ENCODE results near the gene DLEC1. TPM values are rescaled to one million over a fixed set of nuclear protein-coding genes. Genes with fewer than 3 reads are reported as not detected.
"Not testable (repeated sequence)": the region's sequence is repeated elsewhere in the genome, so short reads cannot be mapped to it uniquely, and the experiment has no call there.

The DLEC1 gene
- total RNA-seq, 4 donors from 2014 or later = 0.07 to 0.78 (median 0.16) TPM

DNA sequence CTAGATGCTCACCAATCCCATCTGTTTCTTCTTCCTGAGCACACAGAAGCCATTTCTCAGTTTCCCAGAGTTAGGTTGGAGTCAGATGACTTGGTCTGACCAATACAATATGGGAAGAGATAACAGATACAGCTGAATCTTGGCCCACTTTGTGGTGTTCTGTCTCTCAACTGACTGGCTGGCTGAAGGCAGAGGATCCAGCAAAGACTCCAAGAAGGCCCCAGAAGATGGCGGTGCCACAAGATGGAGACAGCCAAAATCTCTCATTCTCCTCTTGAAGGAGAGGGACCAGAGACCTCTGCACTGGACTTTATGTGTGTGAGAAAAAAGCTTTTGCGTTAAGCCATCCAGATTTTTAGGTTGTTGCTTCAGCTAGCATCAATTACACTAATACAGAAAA lies 118.1 kb downstream of the DLEC1 start:
- Histone ChIP-seq H3K27me3 (no peaks in the 10 kb centered on the region), H3K4me3 (no peak overlapping the region), H3K4me1 (no peaks in the 10 kb centered on the region), H3K36me3 (no peaks in the 10 kb centered on the region), H3K9me3 (no peaks in the 10 kb centered on the region), H3K27ac (no peak overlapping the region)
- no peak for ATAC-seq
- WGBS, 2 donors (ENCODE audit: low coverage in 1 of 2) = 80 to 90% methylated on average over 1 to 2 of the region's 2 CpGs
- TF ChIP-seq POLR2A (IDR thresholded peaks at IDR 0.05) (no peak), EP300 (IDR thresholded peaks at IDR 0.05) (no peak), POLR2AphosphoS5 (IDR thresholded peaks at IDR 0.05) (no peak), CTCF (IDR thresholded peaks at IDR 0.05) (no peak)

DNA sequence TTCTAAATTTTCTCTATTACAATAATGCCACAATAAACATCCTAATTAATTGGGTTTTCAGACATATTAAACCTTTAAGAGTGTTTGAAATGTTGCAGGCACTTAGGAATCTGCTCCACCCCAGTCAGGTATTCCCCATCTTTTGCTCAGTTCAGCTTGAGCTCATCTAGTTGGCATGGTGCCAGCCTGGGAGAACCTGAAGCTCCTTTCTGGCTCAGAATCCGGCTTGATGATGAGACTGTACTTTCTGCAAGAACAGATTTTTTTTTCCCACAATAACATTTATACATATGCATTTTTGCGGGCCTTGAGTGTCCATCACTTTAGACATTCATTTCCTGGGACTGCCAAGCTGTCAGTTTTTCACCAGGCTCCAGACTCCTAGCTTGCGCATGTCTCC lies 118.6 kb downstream of the DLEC1 start:
- H3K4me1 ChIP-seq = no peaks in the 10 kb centered on the region
- TF ChIP-seq POLR2A (IDR thresholded peaks at IDR 0.05) (no peak), POLR2AphosphoS5 (IDR thresholded peaks at IDR 0.05) (no peak), EP300 (IDR thresholded peaks at IDR 0.05) (no peak), CTCF (IDR thresholded peaks at IDR 0.05) (no peak)
- no peaks in the 10 kb centered on the region for H3K36me3 ChIP-seq
- no peaks in the 10 kb centered on the region for H3K9me3 ChIP-seq
- no peak overlapping the region for H3K27ac ChIP-seq
- H3K27me3 ChIP-seq = no peaks in the 10 kb centered on the region
- WGBS, 2 donors (ENCODE audit: low coverage in 1 of 2) = 63 to 78% methylated on average over 3 of the region's 3 CpGs
- ATAC-seq = no peak
- no peak overlapping the region for H3K4me3 ChIP-seq

DNA sequence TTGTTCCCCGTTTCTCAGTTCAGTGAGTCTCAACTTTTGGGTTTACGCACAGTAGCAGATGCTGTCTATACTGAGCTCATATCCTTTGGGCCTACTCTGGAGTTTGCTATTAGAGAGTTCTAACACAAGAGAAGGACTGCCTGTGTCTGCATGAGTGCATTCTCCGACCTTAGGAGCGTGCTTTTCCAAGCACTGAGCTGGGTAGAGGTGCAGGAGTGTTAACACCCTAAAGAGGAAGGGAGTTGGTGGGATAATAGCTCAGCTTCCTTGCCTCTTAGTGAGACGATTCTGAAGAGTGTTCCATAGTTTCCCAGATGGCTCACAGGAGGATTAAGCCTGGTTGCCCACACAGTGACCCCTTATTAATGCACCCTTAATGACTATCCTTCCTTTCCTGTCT lies 119.5 kb downstream of the DLEC1 start:
- no peaks in the 10 kb centered on the region for H3K36me3 ChIP-seq
- no peaks in the 10 kb centered on the region for H3K9me3 ChIP-seq
- WGBS, 2 donors (ENCODE audit: low coverage in 1 of 2) = 74 to 90% methylated on average over 2 to 3 of the region's 5 CpGs
- H3K27me3 ChIP-seq = no peaks in the 10 kb centered on the region
- no peak for ATAC-seq
- no peak overlapping the region for H3K27ac ChIP-seq
- H3K4me3 ChIP-seq = no peak overlapping the region
- no peak for TF ChIP-seq POLR2A (IDR thresholded peaks at IDR 0.05)
- TF ChIP-seq POLR2AphosphoS5 (IDR thresholded peaks at IDR 0.05) = no peak
- TF ChIP-seq EP300 (IDR thresholded peaks at IDR 0.05) = no peak
- TF ChIP-seq CTCF (IDR thresholded peaks at IDR 0.05) = no peak
- H3K4me1 ChIP-seq = no peaks in the 10 kb centered on the region

DNA sequence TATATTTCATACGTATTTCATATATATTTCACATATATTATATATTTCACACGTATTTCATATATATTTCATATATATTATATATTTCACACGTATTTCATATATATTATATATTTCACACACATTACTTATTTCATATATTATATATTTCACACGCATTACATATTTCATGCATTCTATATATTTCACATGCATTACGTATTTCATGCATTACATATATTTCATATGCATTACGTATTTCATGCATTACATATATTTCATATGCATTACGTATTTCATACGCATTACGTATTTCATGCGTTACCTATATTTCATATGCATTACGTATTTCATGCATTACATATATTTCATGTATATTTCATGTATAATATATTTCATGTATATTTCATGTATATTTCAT lies 121.7 kb downstream of the DLEC1 start:
- ATAC-seq = not testable (repeated sequence)

DNA sequence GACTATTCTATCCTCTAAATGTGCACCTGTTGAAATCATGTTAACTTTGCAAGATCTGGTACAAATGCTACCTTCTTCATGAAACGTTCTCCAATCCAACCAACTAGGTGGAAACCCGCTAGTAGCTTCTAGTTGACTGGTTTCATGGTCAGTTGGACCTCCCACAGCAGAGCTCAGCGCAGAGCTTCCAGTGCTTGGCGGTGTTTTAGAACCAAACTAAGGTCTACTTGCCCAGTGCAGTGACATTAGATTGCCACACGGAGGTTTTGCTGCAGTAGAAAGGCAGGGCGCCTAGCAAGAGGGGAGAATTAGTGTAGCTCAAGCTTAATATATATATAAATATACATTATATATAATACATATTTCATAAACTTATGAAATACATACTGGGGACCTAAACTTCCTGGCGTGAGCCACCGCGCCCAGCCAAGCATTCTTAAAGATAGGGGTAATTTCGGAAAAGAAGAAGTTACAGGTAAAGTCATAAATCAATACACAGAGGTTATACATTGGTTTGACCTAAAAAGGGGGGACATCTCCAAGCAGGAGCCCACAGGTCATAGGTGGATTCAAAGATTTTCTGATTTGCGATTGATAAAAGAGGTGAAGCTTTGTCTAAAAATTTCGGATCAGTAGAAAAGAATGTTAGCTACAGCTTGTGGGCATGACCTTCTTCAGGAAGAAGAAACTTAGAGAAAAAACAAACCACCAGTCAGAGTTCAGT lies 124.3 kb downstream of the DLEC1 start:
- H3K36me3 ChIP-seq = no peaks in the 10 kb centered on the region
- no peak for TF ChIP-seq POLR2AphosphoS5 (IDR thresholded peaks at IDR 0.05)
- TF ChIP-seq POLR2A (IDR thresholded peaks at IDR 0.05) = no peak
- no peak for TF ChIP-seq EP300 (IDR thresholded peaks at IDR 0.05)
- TF ChIP-seq CTCF (IDR thresholded peaks at IDR 0.05) = no peak
- H3K27me3 ChIP-seq = no peaks in the 10 kb centered on the region
- 82 to 91% methylated on average over 2 to 10 of the region's 12 CpGs for WGBS, 2 donors (ENCODE audit: low coverage in 1 of 2)
- peak overlapping the region in 3 of 4 donors; percentile 95 to 99 (median 98) for H3K27ac ChIP-seq
- H3K4me1 ChIP-seq = peaks cover 0 to 32% (median 5%) of the 10 kb centered on the region in 3 donors
- H3K9me3 ChIP-seq = no peaks in the 10 kb centered on the region
- ATAC-seq = no peak
- no peak overlapping the region for H3K4me3 ChIP-seq

More for the DNA sequence above, 121.7 kb downstream of the DLEC1 start:
- H3K27ac ChIP-seq, H3K4me1 ChIP-seq, H3K36me3 ChIP-seq, H3K4me3 ChIP-seq, H3K9me3 ChIP-seq, H3K27me3 ChIP-seq: not testable (repeated sequence)
- 89 to 90% methylated on average over 10 to 11 of the region's 11 CpGs for WGBS, 2 donors (ENCODE audit: low coverage in 1 of 2)

Measured in gastroesophageal sphincter (tissue), 4 donors.